Peyer's patch (tissue), 4 donors: ENCODE results near the gene GABRD. TPM values are rescaled to one million over a fixed set of nuclear protein-coding genes. Genes with fewer than 3 reads are reported as not detected.
A peak's percentile ranks its signal among the peaks of the same experiment; 100 is the strongest.

ENCODE experiments used
- DNase-seq, 3 donors: peaks; one replicate each; pipeline ENCODE4 v3.0.0-alpha.2; 2017 to 2019
- H3K27ac ChIP-seq, 4 donors: fragments of 200-600 bp; sonication (generic); one replicate each; pipeline ENCODE4 v1.5.1; 2016 to 2019
- H3K27me3 ChIP-seq, 2 donors: fragments of 200-600 bp; sonication (generic); one replicate each; pipeline ENCODE4 v1.5.1; 2019
- H3K36me3 ChIP-seq, 3 donors: fragments of 200-600 bp; sonication (generic); one replicate each; pipeline ENCODE4 v1.5.1; 2016 to 2019
- H3K4me1 ChIP-seq, 4 donors: fragments of 200-600 bp; sonication (generic); one replicate each; pipeline ENCODE4 v1.5.1; 2016 to 2019
- H3K4me3 ChIP-seq, 4 donors: fragments of 200-600 bp; sonication (generic); 1 replicate in 3 of 4; 2 replicates in 1 of 4; pipeline ENCODE4 v1.5.1; 2016 to 2019; ENCODE audit warnings: mild to moderate bottlenecking in 1 of 4
- H3K9me3 ChIP-seq, 4 donors: fragments of 200-600 bp; sonication (generic); one replicate each; pipeline ENCODE4 v1.5.1; 2016 to 2019; ENCODE audit warnings: mild to moderate bottlenecking in 1 of 4
- POLR2A ChIP-seq, 2 donors: fragments of 450-650 bp; IDR thresholded peaks; one replicate each; pipeline ENCODE4 v1.5.1; 2017; ENCODE audit warnings: antibody characterized with exemption in 2 of 2, mild to moderate bottlenecking in 2 of 2, moderate library complexity in 2 of 2
- total RNA-seq, 4 donors: library from RNA; depleted of rRNA; stranded (reverse); fragments of >200 nt; gene quantifications; one replicate each; pipeline ENCODE4 v1.1.0, GENCODE V29; 2016
- TF ChIP-seq, protein P1 (sequence below), 6 experiments: fragments of 450-650 bp in 4 of 6; fragments of 200-600 bp in 2 of 6; sonication (generic) in 1 of 6; IDR thresholded peaks; one replicate each; pipeline ENCODE4 v1.5.1; 2017 to 2019; ENCODE audit warnings: antibody characterized with exemption in 6 of 6, mild to moderate bottlenecking in 3 of 6, moderate library complexity in 1 of 6

GABRD gene
- total RNA-seq, 4 donors from 2014 or later = not detected

- Histone ChIP-seq H3K27me3 (peaks cover 0 to 29% of the 10 kb centered on the region in 2 donors), H3K9me3 (peaks cover 0 to 3% (median 0%) of the 10 kb centered on the region in 4 donors), H3K27ac (no peak overlapping the region), H3K36me3 (no peaks in the 10 kb centered on the region), H3K4me1 (peaks cover 0 to 21% (median 3%) of the 10 kb centered on the region in 4 donors), H3K4me3 (no peak overlapping the region)
- DNase-seq = no peak
- TF ChIP-seq, protein P1, sequence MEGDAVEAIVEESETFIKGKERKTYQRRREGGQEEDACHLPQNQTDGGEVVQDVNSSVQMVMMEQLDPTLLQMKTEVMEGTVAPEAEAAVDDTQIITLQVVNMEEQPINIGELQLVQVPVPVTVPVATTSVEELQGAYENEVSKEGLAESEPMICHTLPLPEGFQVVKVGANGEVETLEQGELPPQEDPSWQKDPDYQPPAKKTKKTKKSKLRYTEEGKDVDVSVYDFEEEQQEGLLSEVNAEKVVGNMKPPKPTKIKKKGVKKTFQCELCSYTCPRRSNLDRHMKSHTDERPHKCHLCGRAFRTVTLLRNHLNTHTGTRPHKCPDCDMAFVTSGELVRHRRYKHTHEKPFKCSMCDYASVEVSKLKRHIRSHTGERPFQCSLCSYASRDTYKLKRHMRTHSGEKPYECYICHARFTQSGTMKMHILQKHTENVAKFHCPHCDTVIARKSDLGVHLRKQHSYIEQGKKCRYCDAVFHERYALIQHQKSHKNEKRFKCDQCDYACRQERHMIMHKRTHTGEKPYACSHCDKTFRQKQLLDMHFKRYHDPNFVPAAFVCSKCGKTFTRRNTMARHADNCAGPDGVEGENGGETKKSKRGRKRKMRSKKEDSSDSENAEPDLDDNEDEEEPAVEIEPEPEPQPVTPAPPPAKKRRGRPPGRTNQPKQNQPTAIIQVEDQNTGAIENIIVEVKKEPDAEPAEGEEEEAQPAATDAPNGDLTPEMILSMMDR (IDR thresholded peaks at IDR 0.05) = no peak
- no peak for TF ChIP-seq POLR2A (IDR thresholded peaks at IDR 0.05)
These were observed 4.0 kb downstream of the GABRD start for GRCh38 chr1:2023187-2023586.

- Histone ChIP-seq H3K27me3 (peaks cover 0 to 20% of the 10 kb centered on the region in 2 donors), H3K4me1 (peaks cover 0 to 19% (median 2%) of the 10 kb centered on the region in 4 donors), H3K4me3 (no peak overlapping the region), H3K36me3 (no peaks in the 10 kb centered on the region), H3K9me3 (no peaks in the 10 kb centered on the region), H3K27ac (no peak overlapping the region)
- TF ChIP-seq, protein P1 (IDR thresholded peaks at IDR 0.05) = no peak
- no peak for TF ChIP-seq POLR2A (IDR thresholded peaks at IDR 0.05)
- DNase-seq = no peak
These were observed 5.3 kb downstream of the GABRD start for GRCh38 chr1:2024451-2024850.

- Histone ChIP-seq H3K27ac (no peak overlapping the region), H3K36me3 (no peaks in the 10 kb centered on the region), H3K9me3 (no peaks in the 10 kb centered on the region), H3K4me1 (peaks cover 0 to 15% (median 0%) of the 10 kb centered on the region in 4 donors), H3K27me3 (peaks cover 0 to 16% of the 10 kb centered on the region in 2 donors), H3K4me3 (no peak overlapping the region)
- TF ChIP-seq, protein P1 (IDR thresholded peaks at IDR 0.05) = no peak
- no peak for TF ChIP-seq POLR2A (IDR thresholded peaks at IDR 0.05)
- DNase-seq = no peak
These were observed 5.7 kb downstream of the GABRD start for GRCh38 chr1:2024887-2025286.

DNA sequence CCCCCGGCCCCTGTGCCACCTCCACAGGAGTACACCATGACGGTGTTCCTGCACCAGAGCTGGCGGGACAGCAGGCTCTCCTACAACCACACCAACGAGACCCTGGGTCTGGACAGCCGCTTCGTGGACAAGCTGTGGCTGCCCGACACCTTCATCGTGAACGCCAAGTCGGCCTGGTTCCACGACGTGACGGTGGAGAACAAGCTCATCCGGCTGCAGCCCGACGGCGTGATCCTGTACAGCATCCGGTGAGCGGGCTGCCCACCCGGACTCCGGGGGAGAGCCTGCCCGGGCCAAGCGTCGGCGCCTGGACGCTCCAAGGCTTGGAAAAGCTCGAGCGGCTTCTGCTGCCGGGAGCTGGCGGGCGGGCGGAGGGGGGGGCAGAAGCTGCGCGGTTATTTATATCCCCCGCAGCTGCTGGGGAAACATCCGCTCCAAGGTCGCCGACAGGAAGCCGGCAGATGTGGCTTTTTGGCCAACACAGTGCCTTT lies 6.4 kb downstream of the GABRD start:
- Histone ChIP-seq H3K27me3 (peaks cover 0 to 9% of the 10 kb centered on the region in 2 donors), H3K9me3 (no peaks in the 10 kb centered on the region), H3K27ac (peak overlapping the region in 1 of 4 donors; percentile 26), H3K36me3 (no peaks in the 10 kb centered on the region), H3K4me3 (peak overlapping the region in 2 of 4 donors; percentile 14 to 22), H3K4me1 (peaks cover 0 to 13% (median 0%) of the 10 kb centered on the region in 4 donors)
- TF ChIP-seq POLR2A (IDR thresholded peaks at IDR 0.05) = no peak
- TF ChIP-seq, protein P1 (IDR thresholded peaks at IDR 0.05) = no peak
- peak in 1 of 3 donors; percentile 22 for DNase-seq

GRCh38 chr1:2027961-2028583 lies 8.9 kb downstream of the GABRD start:
- Histone ChIP-seq H3K9me3 (no peaks in the 10 kb centered on the region), H3K36me3 (no peaks in the 10 kb centered on the region), H3K27ac (no peak overlapping the region), H3K4me3 (no peak overlapping the region), H3K27me3 (no peaks in the 10 kb centered on the region), H3K4me1 (peaks cover 0 to 13% (median 0%) of the 10 kb centered on the region in 4 donors)
- DNase-seq = no peak
- no peak for TF ChIP-seq POLR2A (IDR thresholded peaks at IDR 0.05)
- TF ChIP-seq, protein P1 (IDR thresholded peaks at IDR 0.05) = no peak
